Embryonic facial prominence (tissue), 1 donor: Measurements from ENCODE around the gene PRDM15.

Experiments used
- DNase-seq: peaks from one replicate; pipeline ENCODE4 v3.0.0-alpha.2; 2016; ENCODE audit errors: extremely low spot score

Gene PRDM15, protein sequence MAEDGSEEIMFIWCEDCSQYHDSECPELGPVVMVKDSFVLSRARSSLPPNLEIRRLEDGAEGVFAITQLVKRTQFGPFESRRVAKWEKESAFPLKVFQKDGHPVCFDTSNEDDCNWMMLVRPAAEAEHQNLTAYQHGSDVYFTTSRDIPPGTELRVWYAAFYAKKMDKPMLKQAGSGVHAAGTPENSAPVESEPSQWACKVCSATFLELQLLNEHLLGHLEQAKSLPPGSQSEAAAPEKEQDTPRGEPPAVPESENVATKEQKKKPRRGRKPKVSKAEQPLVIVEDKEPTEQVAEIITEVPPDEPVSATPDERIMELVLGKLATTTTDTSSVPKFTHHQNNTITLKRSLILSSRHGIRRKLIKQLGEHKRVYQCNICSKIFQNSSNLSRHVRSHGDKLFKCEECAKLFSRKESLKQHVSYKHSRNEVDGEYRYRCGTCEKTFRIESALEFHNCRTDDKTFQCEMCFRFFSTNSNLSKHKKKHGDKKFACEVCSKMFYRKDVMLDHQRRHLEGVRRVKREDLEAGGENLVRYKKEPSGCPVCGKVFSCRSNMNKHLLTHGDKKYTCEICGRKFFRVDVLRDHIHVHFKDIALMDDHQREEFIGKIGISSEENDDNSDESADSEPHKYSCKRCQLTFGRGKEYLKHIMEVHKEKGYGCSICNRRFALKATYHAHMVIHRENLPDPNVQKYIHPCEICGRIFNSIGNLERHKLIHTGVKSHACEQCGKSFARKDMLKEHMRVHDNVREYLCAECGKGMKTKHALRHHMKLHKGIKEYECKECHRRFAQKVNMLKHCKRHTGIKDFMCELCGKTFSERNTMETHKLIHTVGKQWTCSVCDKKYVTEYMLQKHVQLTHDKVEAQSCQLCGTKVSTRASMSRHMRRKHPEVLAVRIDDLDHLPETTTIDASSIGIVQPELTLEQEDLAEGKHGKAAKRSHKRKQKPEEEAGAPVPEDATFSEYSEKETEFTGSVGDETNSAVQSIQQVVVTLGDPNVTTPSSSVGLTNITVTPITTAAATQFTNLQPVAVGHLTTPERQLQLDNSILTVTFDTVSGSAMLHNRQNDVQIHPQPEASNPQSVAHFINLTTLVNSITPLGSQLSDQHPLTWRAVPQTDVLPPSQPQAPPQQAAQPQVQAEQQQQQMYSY

DNA sequence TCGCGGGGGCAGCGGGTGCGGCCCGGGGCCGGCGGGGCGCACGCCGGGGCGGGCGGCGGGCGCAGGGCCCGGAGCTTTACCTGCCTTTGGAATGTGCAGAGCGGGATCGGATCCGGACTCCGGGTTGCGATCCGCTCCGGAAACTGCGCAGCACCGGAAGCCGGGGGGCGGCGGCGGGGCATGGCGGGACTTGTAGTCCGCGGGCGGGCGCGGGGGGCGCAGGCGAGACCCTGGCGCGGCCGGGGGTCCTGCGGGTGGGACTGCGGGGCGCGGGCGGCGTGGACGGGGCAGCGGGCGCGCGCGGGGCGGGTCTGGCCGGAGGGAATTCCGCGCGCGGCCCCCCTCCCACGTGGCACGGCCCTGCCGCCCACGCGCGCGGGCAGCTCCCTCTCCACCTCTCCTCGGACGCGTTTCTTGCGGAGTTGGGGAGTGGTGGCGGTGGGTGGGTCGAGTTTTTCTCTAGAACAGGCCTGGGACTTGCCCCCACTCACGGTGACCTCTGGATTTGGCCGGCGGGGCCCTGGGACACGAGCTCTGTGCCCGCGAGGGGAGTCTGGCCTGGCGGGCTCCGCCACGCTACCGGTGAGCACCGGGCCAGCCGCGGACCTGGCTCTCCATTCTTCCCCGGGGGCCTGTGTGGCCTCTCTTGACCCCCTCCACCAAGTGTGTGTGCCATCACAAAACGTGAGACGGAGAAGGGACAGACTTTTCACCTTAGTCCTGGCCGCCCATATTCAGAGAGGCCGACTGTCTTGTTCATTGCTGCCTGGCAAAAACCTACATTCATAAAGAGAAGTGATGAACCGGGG, at the start of gene PRDM15:
PRDM15 (minus strand) TSS at position 155 of the 809 bp plus-strand sequence. CDS start 18,981 bp downstream, outside the sequence.
- peak; percentile 56 for DNase-seq

DNA sequence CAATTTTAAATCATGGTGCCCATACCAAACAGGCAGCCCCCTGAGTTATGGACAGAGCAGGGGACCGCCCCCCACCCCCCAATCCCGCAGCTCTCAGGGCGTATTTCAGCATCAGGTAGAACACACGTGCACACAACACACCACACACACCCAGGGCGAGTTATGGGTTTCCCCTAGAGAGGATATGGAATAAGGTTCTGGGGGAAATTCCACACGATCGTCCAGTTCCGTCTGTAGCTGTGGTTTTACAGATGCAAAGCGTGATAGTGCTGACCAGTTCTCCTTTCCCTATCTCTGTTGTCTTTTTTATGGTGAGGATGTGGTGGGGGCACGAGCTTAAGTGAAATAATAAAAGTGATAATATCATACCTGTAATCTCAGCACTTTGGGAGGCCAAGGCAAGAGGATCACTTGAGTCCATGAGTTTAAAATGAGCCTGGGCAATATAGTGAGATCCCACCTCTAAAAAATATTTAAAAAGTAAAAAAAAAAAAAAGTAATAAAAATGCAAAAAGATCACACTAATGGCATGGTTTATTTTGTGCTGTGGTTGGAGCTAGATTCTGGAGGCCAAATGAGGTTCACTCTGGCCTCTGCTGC, 49.6 kb upstream of the PRDM15 start:
- no peak for DNase-seq

DNA sequence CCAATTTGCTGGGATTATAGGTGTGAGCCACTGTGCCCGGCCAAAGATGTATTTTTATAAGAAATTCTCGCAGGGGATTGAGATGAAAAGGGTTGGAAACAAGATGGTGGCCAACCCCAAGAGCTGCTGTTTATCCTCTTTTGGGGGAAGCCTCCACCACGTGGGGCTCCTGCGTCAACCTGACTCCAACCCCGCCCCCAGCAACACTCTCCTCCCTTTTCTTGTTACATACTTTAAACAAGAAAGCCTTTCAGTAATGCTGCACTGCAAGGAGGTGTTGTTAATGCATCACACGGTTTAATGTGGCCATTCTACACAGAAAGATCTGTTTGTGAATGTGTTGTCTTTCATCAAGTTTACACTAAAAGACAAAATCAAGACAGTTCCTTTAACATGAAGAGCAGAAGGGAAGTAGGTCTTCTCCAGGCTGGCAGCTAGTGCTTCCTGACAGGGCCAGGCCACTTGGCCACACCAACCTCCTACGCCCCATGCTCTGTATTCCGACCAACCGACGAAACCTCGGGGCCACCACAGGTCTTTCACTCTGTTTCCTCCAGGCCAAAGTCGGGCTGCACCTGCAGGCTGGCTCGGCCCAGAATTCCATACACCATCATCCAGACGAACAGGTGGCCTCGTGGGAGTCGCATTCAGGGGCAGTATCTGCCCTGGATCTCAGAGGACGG, 48.7 kb upstream of the PRDM15 start:
- DNase-seq: no peak

DNA sequence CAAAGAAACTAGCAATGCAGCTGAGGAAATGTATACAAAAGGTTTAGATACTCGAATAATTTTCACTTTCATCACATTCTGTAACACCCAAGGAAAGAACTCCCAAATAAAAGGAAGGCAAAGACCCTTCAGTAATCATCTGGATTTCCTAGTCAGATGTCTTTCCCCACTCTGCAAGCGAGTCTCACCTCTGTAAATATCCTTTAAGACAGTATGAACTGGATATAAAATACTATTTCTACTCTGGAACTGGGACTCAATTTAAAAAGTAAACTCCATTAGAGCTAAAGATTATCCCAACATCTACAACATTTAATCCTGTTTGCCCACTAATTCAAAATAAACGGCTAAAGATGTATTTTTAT, 47.6 kb upstream of the PRDM15 start:
- DNase-seq: no peak

DNA sequence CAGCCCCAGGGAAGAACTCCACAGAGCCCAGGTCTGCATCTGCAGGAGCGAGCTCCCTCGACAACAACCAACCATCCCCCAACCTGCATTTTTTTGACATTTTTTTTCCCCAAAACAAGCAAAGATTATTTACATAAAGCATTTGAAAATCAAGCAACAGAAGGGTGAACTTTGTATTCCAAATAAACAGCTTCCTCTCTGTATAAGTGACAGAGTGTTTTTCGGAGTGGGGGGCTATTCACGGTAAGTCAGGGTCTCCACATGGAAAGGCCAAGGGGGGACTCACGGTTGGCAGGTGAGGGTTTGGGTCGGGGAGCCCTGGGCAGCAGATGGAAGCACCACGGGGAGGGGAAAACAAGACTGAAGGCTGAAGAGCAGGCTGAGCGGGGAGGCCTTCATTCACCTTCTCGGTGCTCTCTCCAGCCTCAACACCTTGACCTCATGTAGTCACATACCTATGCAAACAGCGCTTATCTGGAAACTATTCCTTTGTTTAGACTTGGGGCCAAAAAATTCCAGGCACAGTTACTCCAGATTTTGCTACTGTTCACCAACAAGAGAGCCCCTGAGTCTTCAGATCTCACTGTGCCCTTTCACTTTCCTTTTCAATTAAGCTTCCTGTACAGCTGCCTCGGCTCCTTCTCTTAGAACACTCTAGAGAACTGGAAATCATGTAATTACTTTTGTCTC, 47.1 kb upstream of the PRDM15 start:
- DNase-seq: peak; percentile 14

DNA sequence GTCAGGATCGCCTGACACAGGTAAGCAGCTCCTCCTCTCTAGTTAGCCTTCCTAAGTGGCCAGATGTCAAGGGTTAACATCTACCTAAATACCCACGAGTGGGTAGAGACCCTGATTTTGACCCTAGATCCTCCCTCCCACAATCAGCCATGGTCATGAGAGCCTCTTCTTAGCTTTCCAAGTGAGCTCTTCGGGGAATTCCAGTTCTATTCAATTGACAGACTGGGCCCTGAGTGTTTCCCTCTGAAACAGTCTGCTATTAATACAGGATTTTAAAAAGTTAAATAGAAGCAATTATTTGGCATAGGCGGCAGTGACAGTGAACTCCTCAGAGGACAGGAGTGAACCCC, 46.6 kb upstream of the PRDM15 start:
- no peak for DNase-seq

DNA sequence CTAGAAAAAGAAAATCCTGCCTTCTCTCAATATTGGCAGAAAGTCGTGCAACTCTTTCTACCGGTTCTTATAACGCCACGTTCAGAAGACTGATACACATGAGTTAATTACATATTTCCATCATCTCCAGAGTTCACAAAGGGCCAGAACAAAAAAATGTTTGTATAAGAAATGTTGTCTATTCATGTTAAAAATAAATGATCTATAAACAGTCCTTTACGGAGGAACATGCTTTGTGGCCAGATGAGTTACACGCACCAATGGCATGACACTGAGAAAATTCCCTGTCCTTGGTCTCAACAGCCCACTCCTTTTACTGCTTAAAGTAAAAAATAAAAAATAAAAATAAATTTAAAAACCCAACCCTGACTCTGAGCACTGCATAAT, 45.2 kb upstream of the PRDM15 start:
- DNase-seq: no peak

DNA sequence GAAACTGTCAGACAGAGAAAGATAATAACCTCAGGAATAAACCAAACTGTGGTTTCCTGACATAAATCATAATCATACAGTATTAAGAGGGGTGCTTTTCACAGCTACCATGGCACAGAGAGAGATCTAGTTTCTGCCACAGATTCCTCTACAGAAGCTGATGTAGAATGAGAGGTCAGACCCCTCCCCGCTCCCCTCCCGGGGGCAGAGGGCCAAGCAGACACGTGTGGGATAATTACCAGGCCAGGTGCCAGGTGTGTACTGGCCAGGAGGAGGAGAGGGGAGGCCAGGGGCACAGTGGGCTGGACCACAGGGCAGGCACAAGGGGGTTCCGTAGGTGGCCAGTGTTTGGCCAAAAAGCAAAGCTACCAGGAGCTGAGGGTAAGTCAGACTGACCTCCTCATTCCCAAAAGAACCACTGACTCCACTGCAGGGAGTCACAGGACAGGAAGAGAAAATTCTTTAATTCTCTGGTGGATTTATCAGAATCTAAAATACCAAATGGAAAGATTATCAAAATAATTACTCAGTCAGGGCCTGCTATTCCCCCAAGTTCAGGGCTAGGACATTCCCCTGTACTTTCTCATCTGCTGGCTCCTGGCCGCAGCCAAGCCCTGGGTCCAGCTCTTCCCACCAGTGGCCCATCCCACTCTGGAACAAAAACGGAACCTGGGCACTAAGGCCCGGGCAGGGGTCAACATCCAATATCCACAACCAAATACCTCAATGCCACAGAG, 44.7 kb upstream of the PRDM15 start:
- DNase-seq: no peak

DNA sequence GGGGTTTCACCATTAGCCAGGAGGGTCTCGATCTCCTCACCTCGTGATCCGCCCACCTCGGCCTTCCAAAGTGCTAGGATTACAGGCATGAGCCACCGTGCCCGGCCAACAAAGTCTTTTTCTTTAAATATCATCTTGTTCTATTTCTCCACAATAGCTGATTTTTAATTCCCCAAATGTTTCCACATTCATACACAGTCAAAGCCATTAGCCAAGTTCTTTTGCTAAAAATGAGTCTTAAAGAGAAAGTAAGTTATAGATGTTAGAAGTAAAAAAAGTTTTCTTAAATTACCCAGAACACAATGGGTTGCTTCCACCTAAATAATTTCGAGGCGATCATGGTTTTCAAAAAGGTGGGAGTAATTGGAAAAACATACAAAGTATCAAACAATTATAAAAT, 44.0 kb upstream of the PRDM15 start:
- no peak for DNase-seq

DNA sequence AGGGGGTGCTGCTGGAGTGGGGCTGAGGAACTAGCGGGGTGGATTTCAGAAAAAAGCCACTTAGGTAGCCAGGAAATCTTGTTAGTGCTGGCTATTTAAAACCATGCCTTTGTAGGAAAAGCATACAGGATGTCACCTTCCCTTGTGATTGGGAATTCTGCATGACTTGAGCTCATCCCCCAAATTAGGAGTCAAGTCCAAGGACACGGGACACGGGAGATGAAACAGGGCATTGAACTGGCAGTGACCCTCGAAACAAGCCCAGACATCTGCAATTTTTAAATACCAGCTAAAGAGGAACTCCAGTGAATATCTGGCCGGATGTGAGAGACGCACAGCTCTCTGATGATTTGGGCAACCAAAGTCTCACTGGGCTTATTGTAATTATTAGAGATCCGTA, 41.9 kb upstream of the PRDM15 start:
- no peak for DNase-seq

DNA sequence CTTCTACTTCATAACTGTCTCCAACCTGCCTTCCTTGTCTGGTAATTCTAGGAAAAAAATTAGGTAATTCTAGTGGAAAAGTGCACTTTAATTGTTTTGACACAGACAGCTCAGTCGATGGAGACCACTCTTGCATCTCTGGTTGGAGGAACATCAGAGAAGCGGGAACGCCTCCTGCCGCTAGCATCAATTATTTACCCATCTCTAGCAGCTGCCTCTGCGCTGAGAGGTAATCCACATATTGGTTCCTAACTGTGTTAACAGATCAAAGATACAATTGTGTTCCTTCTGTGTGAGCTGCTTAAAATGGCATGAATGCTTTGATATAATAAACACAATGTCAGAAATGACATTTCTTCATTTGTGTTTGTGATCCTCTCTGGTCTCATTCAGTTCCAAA, 41.3 kb upstream of the PRDM15 start:
- DNase-seq: no peak

DNA sequence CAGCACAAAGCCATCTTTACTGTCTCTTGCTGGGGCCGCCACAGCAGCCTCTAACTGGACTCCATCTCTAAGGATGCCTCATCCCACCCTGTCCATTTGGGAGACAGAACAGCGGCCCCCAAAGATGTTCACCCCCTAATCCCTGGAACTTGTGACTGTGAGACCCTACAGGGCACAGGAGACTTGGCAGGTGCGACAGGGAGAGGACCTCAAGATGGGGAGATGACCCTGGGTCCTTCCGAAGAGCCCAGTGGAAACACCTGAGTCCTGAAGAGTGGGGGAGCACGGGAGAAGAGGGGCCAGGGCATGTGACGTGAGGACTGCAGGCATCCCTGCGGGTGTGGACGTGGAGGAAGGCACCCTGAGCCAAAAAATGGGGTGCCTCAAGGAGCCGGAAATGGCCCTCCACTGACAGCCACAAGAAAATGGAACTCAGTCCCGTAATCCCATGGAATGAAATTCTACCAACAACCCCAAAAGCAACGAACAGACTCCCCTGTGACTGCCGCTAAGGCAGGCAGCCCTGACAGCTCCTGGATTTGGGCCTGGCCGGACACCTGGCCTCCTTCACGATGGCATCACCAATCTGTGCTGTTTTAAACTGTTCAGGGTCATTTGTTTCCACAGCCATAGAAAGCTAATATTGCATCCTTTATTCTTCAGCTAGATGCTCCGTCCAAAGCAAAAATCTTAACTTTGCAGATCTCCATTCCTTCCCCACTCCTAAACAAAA, 40.7 kb upstream of the PRDM15 start:
- DNase-seq: no peak

DNA sequence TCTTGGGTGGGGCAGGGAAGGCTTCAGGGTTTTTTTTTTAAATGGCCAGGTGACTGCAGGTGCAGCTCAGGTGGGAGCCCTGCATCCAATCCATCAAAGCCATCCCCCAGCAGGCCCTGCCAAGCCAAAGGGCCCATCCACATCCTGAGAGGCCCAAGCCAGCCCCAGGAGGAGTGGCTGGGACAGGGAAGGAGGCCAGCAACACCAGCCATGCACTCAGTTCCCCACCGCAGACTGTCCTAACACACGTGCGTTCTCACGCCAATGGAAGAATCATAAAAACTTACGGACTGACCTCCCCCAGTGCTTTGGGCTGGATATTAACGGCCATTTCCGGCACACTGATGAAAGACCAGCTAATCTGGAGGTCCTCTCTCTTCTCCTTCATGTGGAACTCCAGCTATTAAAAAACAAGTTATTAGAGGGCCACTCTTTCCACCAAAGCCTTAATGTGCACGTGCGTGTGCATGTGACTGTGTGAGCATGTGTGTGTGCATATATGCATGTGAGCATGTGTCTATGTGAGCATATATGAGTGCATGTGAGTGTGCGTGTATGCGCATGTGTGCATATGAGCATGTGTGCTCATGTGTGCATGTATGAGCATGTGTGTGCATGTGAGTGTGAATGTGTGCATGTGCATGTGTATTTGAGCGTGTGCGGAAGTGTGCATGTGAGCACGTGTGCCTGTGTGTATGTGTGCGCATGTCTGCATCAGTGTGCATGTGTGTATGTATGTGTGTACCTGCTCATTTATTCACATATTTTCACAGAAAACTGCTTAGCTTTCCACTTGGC, 39.6 kb upstream of the PRDM15 start:
- DNase-seq: no peak

DNA sequence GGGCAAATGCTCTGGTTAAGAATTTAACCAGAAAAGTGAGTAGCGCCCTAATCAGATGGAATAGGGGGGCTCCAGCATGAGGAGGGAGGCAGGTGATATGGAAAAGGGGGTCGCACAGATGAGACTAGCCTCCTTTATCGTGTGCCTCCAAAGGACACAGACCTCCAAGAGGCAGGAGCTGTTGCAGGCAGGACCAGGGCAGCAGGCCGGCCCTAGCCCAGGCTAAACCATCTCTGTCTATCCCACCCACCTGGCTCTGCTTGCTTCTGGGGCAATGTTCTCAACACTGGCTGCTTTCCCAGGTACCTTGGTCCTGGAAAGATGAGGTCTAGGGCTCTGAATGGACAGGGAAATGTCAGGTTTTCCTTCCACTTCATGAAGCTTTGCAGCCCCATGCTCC, 38.4 kb upstream of the PRDM15 start:
- no peak for DNase-seq

DNA sequence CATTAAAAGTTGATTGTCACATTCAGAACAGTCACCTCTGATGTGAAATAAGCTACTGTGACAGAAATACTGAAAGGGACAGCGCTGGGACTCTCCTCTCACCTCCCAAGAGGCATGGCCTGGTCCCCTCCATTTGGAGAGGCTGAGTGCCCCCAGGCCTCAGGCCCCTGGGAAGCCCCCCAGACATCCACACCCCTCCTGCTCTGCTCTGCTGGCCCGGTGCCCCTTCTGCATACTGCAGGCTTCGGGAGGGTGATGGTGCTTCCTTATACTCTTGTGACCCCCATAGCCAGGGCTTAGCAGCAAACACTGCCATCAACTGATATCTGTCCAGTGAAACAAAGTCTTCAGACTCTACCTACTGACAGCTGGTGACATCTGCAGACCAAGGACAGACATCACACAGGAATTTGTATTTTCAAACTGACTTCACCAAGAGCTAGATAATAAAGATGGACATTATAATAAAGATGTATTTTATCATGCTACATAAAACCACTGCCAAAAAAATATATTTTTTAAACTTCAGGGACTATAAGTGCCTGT, 37.8 kb upstream of the PRDM15 start:
- DNase-seq: no peak

DNA sequence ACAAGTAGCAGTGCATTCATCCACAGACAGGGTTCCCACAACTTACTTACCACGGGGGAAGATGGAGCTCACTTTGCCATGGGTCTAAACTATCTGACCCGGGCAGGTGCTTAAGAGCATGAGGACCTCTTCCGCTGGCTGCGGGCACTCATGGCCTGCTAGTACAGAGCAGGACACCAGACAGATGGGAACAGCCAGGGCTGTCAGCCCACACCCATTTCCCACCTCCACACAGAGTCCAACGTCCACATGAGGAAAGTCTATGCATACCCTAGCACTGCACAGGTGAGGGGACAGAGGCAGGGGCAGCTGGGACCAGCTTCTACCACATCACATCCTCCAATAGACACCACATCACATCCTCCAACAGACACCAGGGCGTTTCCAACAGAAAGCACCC, 35.8 kb upstream of the PRDM15 start:
- no peak for DNase-seq

DNA sequence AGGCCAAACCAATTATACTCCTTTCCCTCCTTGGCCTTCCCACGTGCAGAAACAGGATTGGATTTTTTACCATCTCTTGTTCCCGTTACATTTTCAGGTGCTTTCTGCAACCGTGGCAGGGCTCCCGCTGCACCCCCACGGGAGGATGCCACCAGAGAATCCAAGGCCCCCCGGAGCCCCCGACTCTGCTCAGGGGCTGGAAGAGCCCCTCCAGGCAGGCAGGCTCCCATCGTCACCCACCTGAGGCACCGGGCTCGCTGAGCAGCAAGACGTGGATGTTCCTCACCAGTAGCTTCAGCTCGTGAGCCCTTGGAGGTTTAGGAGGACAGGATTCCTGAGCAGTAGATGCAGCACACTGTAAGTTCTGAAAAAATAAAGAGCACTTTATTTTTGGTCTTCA, 35.2 kb upstream of the PRDM15 start:
- no peak for DNase-seq

DNA sequence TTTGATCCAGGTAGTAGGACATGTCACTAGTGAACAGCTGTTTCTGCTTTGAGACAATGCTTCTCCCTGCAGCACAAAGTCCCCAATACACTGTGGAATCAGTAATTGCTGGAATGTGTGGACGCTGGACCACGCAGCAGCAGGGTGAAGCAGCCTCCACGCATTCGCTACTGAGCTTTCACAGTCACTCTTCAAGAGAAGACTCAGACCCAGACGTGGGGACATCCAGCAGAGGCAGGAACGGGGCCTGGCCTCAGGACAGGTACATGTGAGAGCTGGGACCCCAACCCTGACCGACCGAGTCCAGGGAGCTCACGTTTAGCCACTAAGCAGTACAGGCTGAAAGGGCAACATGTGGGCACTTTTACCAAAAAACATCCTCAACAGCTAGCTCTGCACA, 34.1 kb upstream of the PRDM15 start:
- no peak for DNase-seq
